Lower leg skin (tissue), 4 donors: ENCODE measurements around the gene CHIC2. TPM values are rescaled to one million over a fixed set of nuclear protein-coding genes. Genes with fewer than 3 reads are reported as not detected.
"Not testable (repeated sequence)": the region's sequence is repeated elsewhere in the genome, so short reads cannot be mapped to it uniquely, and the experiment has no call there.

ENCODE experiments used
- DNase-seq, 2 donors: peaks; one replicate each; pipeline ENCODE4 v3.0.0-alpha.2; 2019; ENCODE audit warnings: low spot score in 2 of 2
- H3K4me3 ChIP-seq: fragments of 200-600 bp; sonication (generic); 2 replicates; pipeline ENCODE4 v1.5.1; 2017; ENCODE audit warnings: mild to moderate bottlenecking, low read depth; ENCODE audit not compliant: poor library complexity, severe bottlenecking
- CTCF ChIP-seq, 3 donors: fragments of 450-650 bp; IDR thresholded peaks; one replicate each; pipeline ENCODE4 v1.5.1; 2016; ENCODE audit warnings: antibody characterized with exemption in 3 of 3, mild to moderate bottlenecking in 3 of 3, moderate library complexity in 2 of 3
- POLR2A ChIP-seq, 2 donors: fragments of 450-650 bp; IDR thresholded peaks; one replicate each; pipeline ENCODE4 v1.6.1; 2016 to 2017; ENCODE audit warnings: antibody characterized with exemption in 2 of 2, mild to moderate bottlenecking in 1 of 2, moderate library complexity in 1 of 2
- WGBS, 2 donors: methylation state at CpG; one replicate each; pipeline ENCODE4 v1.1.5; 2018; 5-methylcytosine and 5-hydroxymethylcytosine counted together
- intact Hi-C: fragments of 100-400 bp; cut with DNase I; formaldehyde crosslinking; loops from one replicate; pipeline ENCODE4 v1.15.0; 2023; ENCODE audit warnings: low total_unique reads
- total RNA-seq, 4 donors: library from RNA; depleted of rRNA; stranded (reverse); fragments of >200 nt; gene quantifications; one replicate each; pipeline ENCODE4 v1.1.0, GENCODE V29; 2016

CHIC2 gene
- total RNA-seq, 4 donors from 2014 or later, result 63.0 to 80.7 (median 69.8) TPM

DNA sequence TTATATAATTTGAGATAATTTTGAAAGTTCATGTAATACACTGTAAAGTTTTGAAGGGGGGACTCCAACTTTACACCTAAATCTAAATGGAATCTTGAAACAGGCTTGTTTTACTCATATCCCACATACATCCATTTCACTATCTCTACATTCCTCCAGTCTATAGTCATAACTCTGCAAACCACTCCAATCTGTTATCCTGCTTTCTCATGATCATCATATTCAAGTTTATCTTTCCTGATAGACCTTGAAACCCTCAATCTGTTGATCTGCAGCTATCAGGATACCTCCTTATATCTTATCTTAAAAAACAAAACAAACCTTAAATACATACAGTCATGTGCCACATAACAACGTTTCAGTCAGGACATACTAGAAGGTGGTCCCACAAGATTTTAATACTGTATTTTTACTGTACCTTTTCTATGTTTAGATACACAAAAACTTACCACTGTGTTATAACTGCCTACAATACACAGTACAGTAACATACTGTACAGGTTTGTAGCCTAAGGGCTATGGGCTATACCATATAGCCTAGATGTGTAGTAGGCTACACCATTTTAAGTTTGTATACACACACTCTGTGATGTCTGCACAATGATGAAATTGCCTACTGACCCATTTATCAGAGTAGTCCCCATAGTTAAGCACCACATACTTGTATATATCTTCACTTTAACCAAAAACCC, 14.0 kb downstream of the CHIC2 start:
- no peak for TF ChIP-seq CTCF (IDR thresholded peaks at IDR 0.05)
- TF ChIP-seq POLR2A (IDR thresholded peaks at IDR 0.05), result no peak
- H3K4me3 ChIP-seq, result no peak overlapping the region
- no peak for DNase-seq
- WGBS, 2 donors, result 45 to 46% methylated on average over 1 of the region's 1 CpG
- intact Hi-C loops, result loop anchor here (2.0 kb wide), 1 partner anchor 66 kb away; no protein-coding TSS in a partner anchor

GRCh38 chr4:54043630-54044029, 20.8 kb downstream of the CHIC2 start:
- 92 to 97% methylated on average over 3 to 4 of the region's 4 CpGs for WGBS, 2 donors
- DNase-seq, H3K4me3 ChIP-seq, intact Hi-C loops: not testable (repeated sequence)

GRCh38 chr4:54041933-54042332, 22.5 kb downstream of the CHIC2 start:
- no peak for DNase-seq
- intact Hi-C loops, result no loop called here
- TF ChIP-seq CTCF (IDR thresholded peaks at IDR 0.05), result no peak
- no peak for TF ChIP-seq POLR2A (IDR thresholded peaks at IDR 0.05)
- WGBS, 2 donors, result 82 to 92% methylated on average over 2 of the region's 2 CpGs
- H3K4me3 ChIP-seq, result no peak overlapping the region

DNA sequence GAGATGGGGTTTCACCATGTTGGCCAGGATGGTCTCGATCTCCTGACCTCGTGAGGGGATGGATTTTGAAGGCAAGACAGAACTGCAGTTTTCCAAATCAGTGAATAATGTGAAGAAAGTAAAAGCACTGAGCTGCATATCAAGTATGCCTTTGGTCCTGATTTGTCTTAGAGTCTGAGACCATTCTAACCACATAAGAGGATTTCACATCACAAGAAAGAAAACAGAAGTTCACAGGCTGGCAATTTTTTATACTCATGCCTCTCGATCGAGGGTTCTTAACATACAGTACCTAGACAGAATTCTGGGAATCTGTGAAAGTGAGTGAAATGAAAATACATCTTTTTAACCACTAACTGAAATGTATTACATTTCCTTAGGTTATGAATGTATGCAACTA, 23.3 kb downstream of the CHIC2 start:
- intact Hi-C loops, result no loop called here
- WGBS, 2 donors, result 93 to 94% methylated on average over 4 of the region's 4 CpGs
- H3K4me3 ChIP-seq, result no peak overlapping the region
- no peak for TF ChIP-seq CTCF (IDR thresholded peaks at IDR 0.05)
- TF ChIP-seq POLR2A (IDR thresholded peaks at IDR 0.05), result no peak
- no peak for DNase-seq

DNA sequence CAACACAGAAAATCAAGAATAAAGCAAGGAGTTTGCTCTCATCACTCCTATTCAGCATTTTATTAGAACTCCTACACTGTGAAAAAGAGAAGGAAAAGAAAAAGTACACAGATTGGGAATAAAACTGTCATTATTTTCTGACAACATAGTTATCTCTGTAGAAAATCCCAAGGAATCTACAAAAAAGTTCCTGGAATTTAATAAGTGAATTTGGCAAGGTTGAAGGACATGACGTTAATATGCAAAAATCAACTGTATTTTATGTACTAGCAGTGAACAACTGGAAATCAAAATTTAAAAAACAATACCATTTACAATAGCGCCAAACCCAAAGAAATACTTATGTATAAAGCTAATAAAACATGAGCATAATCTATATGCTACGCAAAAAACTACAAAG, 26.3 kb downstream of the CHIC2 start:
- intact Hi-C loops, result no loop called here
- TF ChIP-seq POLR2A (IDR thresholded peaks at IDR 0.05) (no peak), CTCF (IDR thresholded peaks at IDR 0.05) (no peak)
- WGBS, 2 donors, result 83 to 84% methylated on average over 3 of the region's 3 CpGs
- no peak overlapping the region for H3K4me3 ChIP-seq
- no peak for DNase-seq

GRCh38 chr4:54036184-54036583, 28.2 kb downstream of the CHIC2 start:
- TF ChIP-seq CTCF (IDR thresholded peaks at IDR 0.05) (no peak), POLR2A (IDR thresholded peaks at IDR 0.05) (no peak)
- WGBS, 2 donors, result 86 to 94% methylated on average over 4 of the region's 4 CpGs
- H3K4me3 ChIP-seq, result no peak overlapping the region
- intact Hi-C loops, result no loop called here
- no peak for DNase-seq
